GM12891 (cell line): ENCODE results near the gene ARFIP1.
"Not testable (repeated sequence)": the region's sequence is repeated elsewhere in the genome, so short reads cannot be mapped to it uniquely, and the experiment has no call there.

ENCODE experiments used
- DNase-seq: peaks from one replicate; pipeline ENCODE4 v3.0.0; 2011; ENCODE audit warnings: low spot score; ENCODE audit not compliant: insufficient read length
- FAIRE-seq: peaks from 2 replicates; lab custom pipeline; 2011; peaks lifted over from hg19 to GRCh38; lab: Jason Lieb, UNC
- PAX5 ChIP-seq: IDR thresholded peaks from 2 replicates; pipeline ENCODE4 v1.6.1; 2011; ENCODE audit warnings: low read length, moderate library complexity, mild to moderate bottlenecking; ENCODE audit not compliant: insufficient read depth, severe bottlenecking
- POLR2A ChIP-seq: IDR thresholded peaks from 2 replicates; pipeline ENCODE4 v1.6.1; 2011; ENCODE audit warnings: low read depth, low read length, control low read depth
- POLR2AphosphoS5 ChIP-seq: IDR thresholded peaks from 2 replicates; pipeline ENCODE4 v1.6.1; 2011; ENCODE audit warnings: low read depth, low read length, control low read depth
- POU2F2 ChIP-seq: IDR thresholded peaks from 2 replicates; pipeline ENCODE4 v1.6.1; 2011; ENCODE audit warnings: low read depth, mild to moderate bottlenecking, control low read depth, low read length, moderate library complexity
- SPI1 ChIP-seq: IDR thresholded peaks from 2 replicates; pipeline ENCODE4 v1.6.1; 2011; ENCODE audit warnings: low read depth, low read length, control low read depth
- TAF1 ChIP-seq: IDR thresholded peaks from 2 replicates; pipeline ENCODE4 v1.6.1; 2011; ENCODE audit warnings: low read depth, low read length, control low read depth

ARFIP1 gene

GRCh38 chr4:152847376-152847775 is 67.6 kb downstream of the ARFIP1 start:
- TF ChIP-seq PAX5 (no peak), POLR2AphosphoS5 (no peak), POLR2A (no peak), POU2F2 (no peak), SPI1 (no peak), TAF1 (no peak)
- FAIRE-seq = no peak
- no peak for DNase-seq

- TF ChIP-seq POLR2A = no peak
- TF ChIP-seq POU2F2 = no peak
- TF ChIP-seq SPI1 = no peak
- TF ChIP-seq PAX5 = no peak
- no peak for TF ChIP-seq POLR2AphosphoS5
- no peak for TF ChIP-seq TAF1
- FAIRE-seq = no peak
- no peak for DNase-seq
These were observed 68.8 kb downstream of the ARFIP1 start for GRCh38 chr4:152848508-152848907.

GRCh38 chr4:152849350-152849749 is 69.6 kb downstream of the ARFIP1 start:
- no peak for FAIRE-seq
- TF ChIP-seq POU2F2 (no peak), PAX5 (no peak), POLR2A (no peak), TAF1 (no peak), POLR2AphosphoS5 (no peak), SPI1 (no peak)
- no peak for DNase-seq

GRCh38 chr4:152850377-152850776 is 70.6 kb downstream of the ARFIP1 start:
- FAIRE-seq (no peak), DNase-seq (no peak)
- TF ChIP-seq POU2F2 (no peak), SPI1 (peak; percentile 79)

- TF ChIP-seq TAF1 (no peak), PAX5 (no peak), POU2F2 (no peak), SPI1 (no peak)
- FAIRE-seq (no peak), DNase-seq (no peak)
These were observed 71.5 kb downstream of the ARFIP1 start for GRCh38 chr4:152851226-152851625.

GRCh38 chr4:152853293-152853692 is 73.5 kb downstream of the ARFIP1 start:
- no peak for TF ChIP-seq SPI1
- no peak for TF ChIP-seq PAX5
- no peak for TF ChIP-seq TAF1
- no peak for TF ChIP-seq POLR2A
- TF ChIP-seq POU2F2 = no peak
- no peak for TF ChIP-seq POLR2AphosphoS5
- DNase-seq (no peak), FAIRE-seq (no peak)

GRCh38 chr4:152854016-152854415 is 74.3 kb downstream of the ARFIP1 start:
- not testable (repeated sequence) for FAIRE-seq

GRCh38 chr4:152856960-152857359 is 77.2 kb downstream of the ARFIP1 start:
- no peak for FAIRE-seq
- no peak for TF ChIP-seq POU2F2
- TF ChIP-seq SPI1 = no peak
- no peak for TF ChIP-seq POLR2AphosphoS5
- no peak for TF ChIP-seq POLR2A
- no peak for TF ChIP-seq TAF1
- TF ChIP-seq PAX5 = no peak
- DNase-seq = no peak

More at GRCh38 chr4:152854016-152854415, 74.3 kb downstream of the ARFIP1 start:
- not testable (repeated sequence) for DNase-seq

GRCh38 chr4:152858934-152859333 is 79.2 kb downstream of the ARFIP1 start:
- TF ChIP-seq POLR2AphosphoS5 = no peak
- no peak for TF ChIP-seq TAF1
- TF ChIP-seq PAX5 = no peak
- TF ChIP-seq POU2F2 = no peak
- no peak for TF ChIP-seq POLR2A
- TF ChIP-seq SPI1 = no peak
- FAIRE-seq (no peak), DNase-seq (no peak)

- TF ChIP-seq PAX5 (no peak), POU2F2 (no peak), POLR2AphosphoS5 (no peak), SPI1 (no peak), POLR2A (no peak), TAF1 (no peak)
- DNase-seq (no peak), FAIRE-seq (no peak)
These were observed 80.3 kb downstream of the ARFIP1 start for GRCh38 chr4:152860046-152860445.

- no peak for DNase-seq
- TF ChIP-seq SPI1 (no peak), POLR2A (no peak), POLR2AphosphoS5 (no peak), PAX5 (no peak), TAF1 (no peak), POU2F2 (no peak)
- FAIRE-seq = no peak
These were observed 82.9 kb downstream of the ARFIP1 start for GRCh38 chr4:152862608-152863007.
